Caco-2 (cell line): ENCODE results near the gene ITM2C. TPM values are rescaled to one million over a fixed set of nuclear protein-coding genes. Genes with fewer than 3 reads are reported as not detected.

Source experiments
- BruUV-seq: library from RNA; stranded (reverse); fragments of 400-500 nt; replicated peaks from 2 replicates; lab custom pipeline; 2021; lab: Mats Ljungman, UMichigan
- CTCF ChIA-PET: fragments of 300-600 bp; sonication (Branson Sonifier 250); formaldehyde crosslinking; loops from one replicate; lab custom pipeline; 2022; ENCODE audit warnings: antibody characterized with exemption; lab: Charles Lee
- POLR2A ChIA-PET: fragments of 300-600 bp; sonication (Branson Sonifier 250); formaldehyde crosslinking; loops from one replicate; lab custom pipeline; 2022; ENCODE audit warnings: antibody characterized with exemption; lab: Charles Lee
- DNase-seq, 2 experiments: peaks; one replicate each; pipeline versions ENCODE4 v3.0.0 to v3.0.0-alpha.2; 2020 to 2022
- H3K27me3 ChIP-seq: replicated peaks from 2 replicates; pipeline ENCODE4 v1.6.0; 2011; ENCODE audit warnings: low read length; ENCODE audit not compliant: control insufficient read depth, insufficient read depth
- H3K36me3 ChIP-seq: 2 replicates; pipeline ENCODE4 v1.5.1; 2011; ENCODE audit warnings: low read length; ENCODE audit not compliant: control insufficient read depth, insufficient read depth
- H3K4me1 ChIP-seq: fragments of 250-450 bp; sonication (Bioruptor Pico); 2 replicates; pipeline ENCODE4 v1.5.1; 2020; ENCODE audit warnings: mild to moderate bottlenecking
- H3K4me3 ChIP-seq: 2 replicates; pipeline ENCODE4 v1.5.1; 2011; ENCODE audit warnings: low read depth, mild to moderate bottlenecking, control low read depth, low read length
- H3K9me3 ChIP-seq: fragments of 250-450 bp; sonication (Bioruptor Pico); 2 replicates; pipeline ENCODE4 v1.5.1; 2020; ENCODE audit warnings: mild to moderate bottlenecking, moderate library complexity
- H3K27ac Mint-ChIP-seq: one replicate; pipeline ENCODE4 v1.8.0; 2022; ENCODE audit warnings: mixed read lengths; ENCODE audit not compliant: unreplicated experiment
- H3K27me3 Mint-ChIP-seq: one replicate; pipeline ENCODE4 v1.8.0; 2022; ENCODE audit warnings: mixed read lengths; ENCODE audit not compliant: insufficient read depth, unreplicated experiment
- H3K36me3 Mint-ChIP-seq: one replicate; pipeline ENCODE4 v1.8.0; 2022; ENCODE audit warnings: mild to moderate bottlenecking, mixed read lengths; ENCODE audit not compliant: insufficient read depth, unreplicated experiment
- H3K4me1 Mint-ChIP-seq: one replicate; pipeline ENCODE4 v1.8.0; 2022; ENCODE audit warnings: low read depth, mixed read lengths; ENCODE audit not compliant: unreplicated experiment
- H3K4me3 Mint-ChIP-seq: one replicate; pipeline ENCODE4 v1.8.0; 2022; ENCODE audit warnings: mild to moderate bottlenecking, moderate library complexity, mixed read lengths; ENCODE audit not compliant: unreplicated experiment
- H3K9me3 Mint-ChIP-seq: one replicate; pipeline ENCODE4 v1.8.0; 2022; ENCODE audit warnings: mixed read lengths; ENCODE audit not compliant: unreplicated experiment
- CTCF ChIP-seq, 2 experiments: fragments of 200-600 bp in 1 of 2; IDR thresholded peaks; 1 replicate in 1 of 2; 2 replicates in 1 of 2; pipeline versions ENCODE4 v1.5.1 to v1.8.0; 2011 to 2022; ENCODE audit warnings: antibody characterized with exemption in 1 of 2, control low read depth in 1 of 2, inconsistent platforms in 1 of 2, low read depth in 1 of 2, low read length in 1 of 2, mild to moderate bottlenecking in 1 of 2, moderate library complexity in 1 of 2; ENCODE audit not compliant: insufficient read depth in 1 of 2, severe bottlenecking in 1 of 2, unreplicated experiment in 1 of 2
- intact Hi-C: fragments of 100-400 bp; cut with micrococcal nuclease; formaldehyde crosslinking; loops from one replicate; pipeline ENCODE4 v1.10.0; 2022; ENCODE audit not compliant: unreplicated experiment
- total RNA-seq: library from RNA; stranded (reverse); gene quantifications from 2 replicates; pipeline ENCODE4 v1.2.3, GENCODE V29; 2022

ITM2C gene
- total RNA-seq, 1 experiment from 2014 or later, result 136 TPM

GRCh38 chr2:230904856-230905447, 40.2 kb downstream of the ITM2C start:
- H3K9me3 Mint-ChIP-seq, result no peaks in the 10 kb centered on the region
- no peak overlapping the region for H3K27ac Mint-ChIP-seq
- H3K4me1 Mint-ChIP-seq, result peaks cover 8% of the 10 kb centered on the region
- H3K27me3 ChIP-seq, result no peaks in the 10 kb centered on the region
- H3K4me3 ChIP-seq, result no peak overlapping the region
- H3K27me3 Mint-ChIP-seq, result no peaks in the 10 kb centered on the region
- no peaks in the 10 kb centered on the region for H3K4me1 ChIP-seq
- H3K9me3 ChIP-seq, result no peaks in the 10 kb centered on the region
- intact Hi-C loops, result no loop called here
- no peak for TF ChIP-seq CTCF (IDR thresholded peaks at IDR 0.05; ENCODE audit: insufficient read depth in 1 of 2, low read depth in 1 of 2, low read length in 1 of 2, severe bottlenecking in 1 of 2, unreplicated experiment in 1 of 2)
- POLR2A ChIA-PET, result no interaction called here
- DNase-seq, result no peak
- H3K4me3 Mint-ChIP-seq, result no peak overlapping the region
- no peaks in the 10 kb centered on the region for H3K36me3 ChIP-seq
- no TSS peak for BruUV-seq
- no peaks in the 10 kb centered on the region for H3K36me3 Mint-ChIP-seq
- CTCF ChIA-PET, result no interaction called here

DNA sequence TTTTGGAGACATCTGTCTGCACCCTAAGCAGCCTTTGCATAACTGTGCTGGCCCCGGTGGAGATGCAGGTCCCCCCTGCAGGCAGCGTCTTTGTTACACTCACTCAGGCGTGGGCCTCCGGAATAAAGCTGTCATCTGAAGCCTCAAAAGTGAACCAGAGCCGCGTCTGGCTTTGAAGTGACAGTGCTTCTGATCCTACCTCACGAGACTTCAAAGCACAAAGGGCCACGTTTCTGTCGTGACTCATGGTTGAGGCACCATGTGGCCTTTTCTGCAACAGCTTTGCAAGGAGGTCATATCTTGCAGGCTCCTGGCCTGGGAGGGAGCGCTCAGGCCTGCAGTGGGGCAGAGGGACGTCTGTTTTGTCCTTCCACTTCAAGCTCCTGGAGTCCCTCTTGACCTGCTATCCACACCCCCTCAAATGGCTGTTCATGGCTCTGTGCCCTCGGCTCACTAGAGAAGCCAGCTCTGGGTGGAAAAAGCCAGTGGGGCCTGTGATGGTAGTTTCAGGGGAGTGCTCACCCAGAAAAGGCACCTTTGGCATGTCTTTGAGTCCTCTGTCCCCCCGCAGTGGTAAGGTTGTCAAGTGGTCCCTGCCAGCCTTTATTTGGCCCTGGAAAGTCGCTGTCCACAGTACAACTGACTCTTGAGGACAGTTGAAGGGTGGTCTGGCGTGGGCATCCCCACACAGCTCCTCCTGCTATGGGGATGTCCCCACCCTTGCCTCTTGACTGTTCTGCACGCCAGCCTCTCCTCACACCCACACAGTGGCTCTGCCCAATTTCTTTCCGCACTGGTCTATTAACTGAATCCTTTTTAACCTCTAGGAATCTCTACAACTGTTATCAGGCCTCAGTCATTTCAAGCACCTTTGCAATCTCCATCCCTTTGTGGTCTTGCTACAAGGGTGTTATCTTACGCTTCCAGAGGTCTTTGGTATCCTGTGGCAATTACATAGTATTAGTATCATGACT, 41.0 kb downstream of the ITM2C start:
- no peaks in the 10 kb centered on the region for H3K27me3 Mint-ChIP-seq
- no TSS peak for BruUV-seq
- DNase-seq, result peak; percentile 5 to 45
- TF ChIP-seq CTCF (IDR thresholded peaks at IDR 0.05; ENCODE audit: insufficient read depth in 1 of 2, low read depth in 1 of 2, low read length in 1 of 2, severe bottlenecking in 1 of 2, unreplicated experiment in 1 of 2), result no peak
- Histone ChIP-seq H3K27me3 (no peaks in the 10 kb centered on the region), H3K36me3 (no peaks in the 10 kb centered on the region), H3K9me3 (no peaks in the 10 kb centered on the region), H3K4me3 (no peak overlapping the region), H3K4me1 (no peaks in the 10 kb centered on the region)
- no peaks in the 10 kb centered on the region for H3K36me3 Mint-ChIP-seq
- POLR2A ChIA-PET, result no interaction called here
- H3K9me3 Mint-ChIP-seq, result no peaks in the 10 kb centered on the region
- peaks cover 8% of the 10 kb centered on the region for H3K4me1 Mint-ChIP-seq
- intact Hi-C loops, result no loop called here
- no peak overlapping the region for H3K27ac Mint-ChIP-seq
- CTCF ChIA-PET, result no interaction called here
- no peak overlapping the region for H3K4me3 Mint-ChIP-seq

DNA sequence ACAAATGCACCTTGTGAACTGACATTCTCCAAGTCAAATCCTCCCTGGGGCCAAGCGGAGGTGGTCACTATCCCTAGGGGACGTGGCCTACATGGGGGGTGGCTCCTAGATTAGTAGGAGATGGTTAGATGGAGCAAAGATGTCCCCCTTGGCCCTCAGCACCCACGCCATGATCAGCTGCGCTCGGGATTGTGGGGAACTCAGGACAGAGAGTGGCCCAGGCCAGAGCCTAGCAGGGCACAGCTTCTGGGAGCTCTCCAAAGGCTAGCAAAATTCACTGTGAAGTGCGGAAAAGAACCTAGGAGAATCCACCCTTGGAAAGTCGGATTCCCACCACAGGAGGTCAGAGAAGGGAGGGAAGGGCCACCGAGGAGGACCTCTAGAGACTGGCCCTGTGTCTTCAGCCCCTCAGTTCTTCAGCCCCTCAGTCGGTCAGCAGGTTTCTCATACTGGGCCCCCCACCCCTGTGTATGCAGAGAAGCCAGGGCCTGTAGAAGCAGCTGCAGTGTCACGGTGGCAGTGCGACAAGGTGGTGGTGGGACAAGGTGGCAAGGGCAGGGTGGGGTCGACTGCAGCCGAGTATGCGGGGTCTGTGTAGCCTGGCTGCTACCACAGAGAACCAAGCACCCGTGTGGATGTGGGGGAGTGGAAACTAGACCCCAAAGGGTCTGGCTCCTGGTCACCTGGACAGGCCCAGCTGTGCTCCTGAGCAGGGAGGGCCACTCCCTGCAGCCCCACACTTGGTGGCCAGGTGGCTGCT, 41.9 kb downstream of the ITM2C start:
- POLR2A ChIA-PET, result no interaction called here
- H3K4me1 Mint-ChIP-seq, result peaks cover 8% of the 10 kb centered on the region
- Histone ChIP-seq H3K4me1 (no peaks in the 10 kb centered on the region), H3K4me3 (no peak overlapping the region), H3K9me3 (no peaks in the 10 kb centered on the region), H3K27me3 (no peaks in the 10 kb centered on the region), H3K36me3 (no peaks in the 10 kb centered on the region)
- no peak overlapping the region for H3K4me3 Mint-ChIP-seq
- no TSS peak for BruUV-seq
- DNase-seq, result no peak
- TF ChIP-seq CTCF (IDR thresholded peaks at IDR 0.05; ENCODE audit: insufficient read depth in 1 of 2, low read depth in 1 of 2, low read length in 1 of 2, severe bottlenecking in 1 of 2, unreplicated experiment in 1 of 2), result no peak
- H3K36me3 Mint-ChIP-seq, result no peaks in the 10 kb centered on the region
- intact Hi-C loops, result no loop called here
- no peak overlapping the region for H3K27ac Mint-ChIP-seq
- no peaks in the 10 kb centered on the region for H3K27me3 Mint-ChIP-seq
- H3K9me3 Mint-ChIP-seq, result no peaks in the 10 kb centered on the region
- CTCF ChIA-PET, result no interaction called here
